CD8-positive, alpha-beta memory T cell (primary cell): ENCODE measurements around the gene DNA2. TPM values are rescaled to one million over a fixed set of nuclear protein-coding genes. Genes with fewer than 3 reads are reported as not detected.

ENCODE experiments used
- CTCF ChIA-PET: fragments of 350-600 bp; sonication (Branson Sonifier 250); formaldehyde crosslinking; loops from one replicate; lab custom pipeline; 2021; ENCODE audit warnings: antibody characterized with exemption; lab: Charles Lee
- POLR2A ChIA-PET: fragments of 350-600 bp; sonication (Branson Sonifier 250); formaldehyde crosslinking; loops from one replicate; lab custom pipeline; 2021; ENCODE audit warnings: antibody characterized with exemption; lab: Charles Lee
- DNase-seq, 5 donors: peaks; one replicate each; pipeline versions ENCODE4 v3.0.0 to v3.0.0-alpha.2; 2020 to 2022; ENCODE audit warnings: mixed read lengths in 1 of 5
- H3K27ac ChIP-seq: one replicate; pipeline ENCODE4 v1.7.0; 2013; ENCODE audit warnings: low read depth, mild to moderate bottlenecking, low read length, moderate library complexity
- H3K27me3 ChIP-seq: 2 replicates; pipeline ENCODE4 v1.7.0; 2013; ENCODE audit warnings: low read length, mild to moderate bottlenecking; ENCODE audit not compliant: insufficient read depth, poor library complexity, severe bottlenecking
- H3K36me3 ChIP-seq: 2 replicates; pipeline ENCODE4 v1.7.0; 2013; ENCODE audit warnings: mild to moderate bottlenecking, low read length, moderate library complexity; ENCODE audit not compliant: insufficient read depth
- H3K4me1 ChIP-seq: 2 replicates; pipeline ENCODE4 v1.7.0; 2013; ENCODE audit warnings: mild to moderate bottlenecking, low read length, moderate library complexity; ENCODE audit not compliant: insufficient read depth
- H3K4me3 ChIP-seq: 2 replicates; pipeline ENCODE4 v1.7.0; 2013; ENCODE audit warnings: mild to moderate bottlenecking, low read length
- H3K9me3 ChIP-seq: 2 replicates; pipeline ENCODE4 v1.7.0; 2013; ENCODE audit warnings: mild to moderate bottlenecking, low read length
- H3K27ac Mint-ChIP-seq, 8 donors: one replicate each; pipeline ENCODE4 v1.8.0; 2020 to 2021; ENCODE audit warnings: mixed read lengths in 8 of 8, mild to moderate bottlenecking in 6 of 8, inconsistent platforms in 3 of 8, moderate library complexity in 3 of 8
- H3K27me3 Mint-ChIP-seq, 2 donors: one replicate each; pipeline ENCODE4 v1.8.0; 2020 to 2021; ENCODE audit warnings: mixed read lengths in 2 of 2, mild to moderate bottlenecking in 1 of 2, moderate library complexity in 1 of 2
- H3K36me3 Mint-ChIP-seq, 3 donors: one replicate each; pipeline ENCODE4 v1.8.0; 2020 to 2021; ENCODE audit warnings: mixed read lengths in 3 of 3, inconsistent platforms in 1 of 3, mild to moderate bottlenecking in 1 of 3
- H3K4me1 Mint-ChIP-seq, 3 donors: one replicate each; pipeline ENCODE4 v1.8.0; 2020 to 2021; ENCODE audit warnings: mixed read lengths in 3 of 3, inconsistent platforms in 1 of 3, mild to moderate bottlenecking in 1 of 3
- H3K4me3 Mint-ChIP-seq, 7 donors: one replicate each; pipeline ENCODE4 v1.8.0; 2020 to 2021; ENCODE audit warnings: mixed read lengths in 7 of 7, mild to moderate bottlenecking in 6 of 7, moderate library complexity in 4 of 7, inconsistent platforms in 2 of 7
- H3K9me3 Mint-ChIP-seq, 5 donors: one replicate each; pipeline ENCODE4 v1.8.0; 2020 to 2022; ENCODE audit warnings: mixed read lengths in 5 of 5, mild to moderate bottlenecking in 3 of 5, moderate library complexity in 2 of 5, inconsistent platforms in 1 of 5
- polyA plus RNA-seq: library from polyadenylated mRNA; unstranded; fragments of 300-500 nt; fragmentation: Illumina TruSeq; gene quantifications from one replicate; pipeline ENCODE4 v1.2.3, GENCODE V29; 2021
- total RNA-seq, 2 experiments: library from RNA; stranded (reverse); gene quantifications; one replicate each; pipeline ENCODE4 v1.2.3, GENCODE V29; 2021

Gene DNA2
- total and polyA plus RNA-seq, 3 experiments from 2014 or later = 0.55 to 40.0 (median 37.3) TPM

GRCh38 chr10:68501691-68502090, 29.9 kb upstream of the DNA2 start:
- Mint-ChIP-seq H3K4me1 (no peaks in the 10 kb centered on the region), H3K27ac (no peak overlapping the region), H3K36me3 (peaks cover 10 to 54% (median 19%) of the 10 kb centered on the region in 3 donors), H3K4me3 (no peak overlapping the region), H3K9me3 (no peaks in the 10 kb centered on the region), H3K27me3 (peaks cover 0 to 2% of the 10 kb centered on the region in 2 donors)
- ChIA-PET POLR2A (no interaction called here), CTCF (no interaction called here)
- DNase-seq = no peak
- no peak overlapping the region for H3K4me3 ChIP-seq
- peaks cover 8% of the 10 kb centered on the region for H3K36me3 ChIP-seq
- no peaks in the 10 kb centered on the region for H3K4me1 ChIP-seq
- no peaks in the 10 kb centered on the region for H3K27me3 ChIP-seq
- H3K27ac ChIP-seq = no peak overlapping the region
- H3K9me3 ChIP-seq = no peaks in the 10 kb centered on the region

GRCh38 chr10:68499544-68499943, 27.8 kb upstream of the DNA2 start:
- no peaks in the 10 kb centered on the region for H3K27me3 ChIP-seq
- Mint-ChIP-seq H3K27me3 (peaks cover 0 to 2% of the 10 kb centered on the region in 2 donors), H3K9me3 (no peaks in the 10 kb centered on the region), H3K27ac (no peak overlapping the region), H3K4me1 (no peaks in the 10 kb centered on the region), H3K36me3 (peaks cover 10 to 51% (median 26%) of the 10 kb centered on the region in 3 donors), H3K4me3 (no peak overlapping the region)
- no peak for DNase-seq
- peaks cover 8% of the 10 kb centered on the region for H3K36me3 ChIP-seq
- no peaks in the 10 kb centered on the region for H3K9me3 ChIP-seq
- H3K27ac ChIP-seq = no peak overlapping the region
- no peaks in the 10 kb centered on the region for H3K4me1 ChIP-seq
- H3K4me3 ChIP-seq = no peak overlapping the region
- POLR2A ChIA-PET = no interaction called here
- CTCF ChIA-PET = no interaction called here

GRCh38 chr10:68496072-68496471, 24.3 kb upstream of the DNA2 start:
- Mint-ChIP-seq H3K27ac (peak overlapping the region in 2 of 8 donors; percentile 8 to 35), H3K9me3 (no peaks in the 10 kb centered on the region), H3K4me1 (peaks cover 0 to 1% (median 0%) of the 10 kb centered on the region in 3 donors), H3K27me3 (no peaks in the 10 kb centered on the region), H3K36me3 (peaks cover 10 to 50% (median 23%) of the 10 kb centered on the region in 3 donors), H3K4me3 (no peak overlapping the region)
- Histone ChIP-seq H3K27me3 (no peaks in the 10 kb centered on the region), H3K4me1 (no peaks in the 10 kb centered on the region), H3K4me3 (no peak overlapping the region), H3K9me3 (no peaks in the 10 kb centered on the region), H3K36me3 (peaks cover 8% of the 10 kb centered on the region), H3K27ac (no peak overlapping the region)
- no peak for DNase-seq
- ChIA-PET POLR2A (no interaction called here), CTCF (interaction anchor here (0.6 kb wide), 1 partner anchor 264 kb away, joined by 3 read pairs; no protein-coding TSS in a partner anchor)

GRCh38 chr10:68492118-68492517, 20.3 kb upstream of the DNA2 start:
- H3K27ac Mint-ChIP-seq = no peak overlapping the region
- peaks cover 6 to 59% (median 14%) of the 10 kb centered on the region in 3 donors for H3K36me3 Mint-ChIP-seq
- no peak overlapping the region for H3K27ac ChIP-seq
- ChIA-PET CTCF (no interaction called here), POLR2A (no interaction called here)
- no peaks in the 10 kb centered on the region for H3K27me3 ChIP-seq
- no peaks in the 10 kb centered on the region for H3K9me3 Mint-ChIP-seq
- peaks cover 4% of the 10 kb centered on the region for H3K36me3 ChIP-seq
- no peak for DNase-seq
- H3K9me3 ChIP-seq = no peaks in the 10 kb centered on the region
- no peak overlapping the region for H3K4me3 ChIP-seq
- H3K4me1 ChIP-seq = no peaks in the 10 kb centered on the region
- peaks cover 0 to 1% (median 0%) of the 10 kb centered on the region in 3 donors for H3K4me1 Mint-ChIP-seq
- no peak overlapping the region for H3K4me3 Mint-ChIP-seq
- H3K27me3 Mint-ChIP-seq = no peaks in the 10 kb centered on the region

- Histone ChIP-seq H3K27me3 (no peaks in the 10 kb centered on the region), H3K9me3 (no peaks in the 10 kb centered on the region), H3K36me3 (peaks cover 4% of the 10 kb centered on the region), H3K27ac (no peak overlapping the region), H3K4me3 (no peak overlapping the region), H3K4me1 (no peaks in the 10 kb centered on the region)
- no peak overlapping the region for H3K27ac Mint-ChIP-seq
- no peak overlapping the region for H3K4me3 Mint-ChIP-seq
- ChIA-PET POLR2A (no interaction called here), CTCF (no interaction called here)
- DNase-seq = no peak
- peaks cover 9 to 67% (median 9%) of the 10 kb centered on the region in 3 donors for H3K36me3 Mint-ChIP-seq
- no peaks in the 10 kb centered on the region for H3K9me3 Mint-ChIP-seq
- H3K4me1 Mint-ChIP-seq = peaks cover 0 to 1% (median 0%) of the 10 kb centered on the region in 3 donors
- H3K27me3 Mint-ChIP-seq = no peaks in the 10 kb centered on the region
Measured at GRCh38 chr10:68489919-68490318, 18.1 kb upstream of the DNA2 start.

GRCh38 chr10:68474021-68474420, 2.2 kb upstream of the DNA2 start:
- H3K27ac ChIP-seq = no peak overlapping the region
- ChIA-PET POLR2A (no interaction called here), CTCF (no interaction called here)
- peaks cover 0 to 4% (median 4%) of the 10 kb centered on the region in 3 donors for H3K36me3 Mint-ChIP-seq
- no peaks in the 10 kb centered on the region for H3K27me3 ChIP-seq
- no peaks in the 10 kb centered on the region for H3K36me3 ChIP-seq
- peak overlapping the region in 1 of 8 donors; percentile 81 for H3K27ac Mint-ChIP-seq
- peaks cover 6% of the 10 kb centered on the region for H3K4me1 ChIP-seq
- no peaks in the 10 kb centered on the region for H3K27me3 Mint-ChIP-seq
- no peak overlapping the region for H3K4me3 ChIP-seq
- H3K9me3 Mint-ChIP-seq = no peaks in the 10 kb centered on the region
- no peaks in the 10 kb centered on the region for H3K9me3 ChIP-seq
- no peak for DNase-seq
- peaks cover 10 to 31% (median 22%) of the 10 kb centered on the region in 3 donors for H3K4me1 Mint-ChIP-seq
- peak overlapping the region in 3 of 7 donors; percentile 45 to 82 (median 48) for H3K4me3 Mint-ChIP-seq

- no peaks in the 10 kb centered on the region for H3K27me3 Mint-ChIP-seq
- no peaks in the 10 kb centered on the region for H3K36me3 ChIP-seq
- peak overlapping the region; percentile 86 for H3K4me3 ChIP-seq
- peak overlapping the region in 5 of 8 donors; percentile 3 to 80 (median 37) for H3K27ac Mint-ChIP-seq
- H3K4me1 ChIP-seq = peaks cover 6% of the 10 kb centered on the region
- POLR2A ChIA-PET = no interaction called here
- H3K9me3 Mint-ChIP-seq = no peaks in the 10 kb centered on the region
- H3K4me3 Mint-ChIP-seq = peak overlapping the region; percentile 96 to 99 (median 97)
- no peak for DNase-seq
- CTCF ChIA-PET = interaction anchor here (1.1 kb wide), 1 partner anchor 16 kb away, joined by 3 read pairs; no protein-coding TSS in a partner anchor
- H3K9me3 ChIP-seq = no peaks in the 10 kb centered on the region
- no peaks in the 10 kb centered on the region for H3K27me3 ChIP-seq
- peaks cover 10 to 31% (median 22%) of the 10 kb centered on the region in 3 donors for H3K4me1 Mint-ChIP-seq
- H3K36me3 Mint-ChIP-seq = peaks cover 0 to 4% (median 0%) of the 10 kb centered on the region in 3 donors
- H3K27ac ChIP-seq = peak overlapping the region; percentile 74
Measured at GRCh38 chr10:68471063-68471585, 649 bp downstream of the DNA2 start.

GRCh38 chr10:68470300-68470699, 1.5 kb downstream of the DNA2 start:
- H3K27me3 Mint-ChIP-seq = no peaks in the 10 kb centered on the region
- ChIA-PET CTCF (no interaction called here), POLR2A (no interaction called here)
- no peak overlapping the region for H3K27ac Mint-ChIP-seq
- Histone ChIP-seq H3K9me3 (no peaks in the 10 kb centered on the region), H3K27me3 (no peaks in the 10 kb centered on the region), H3K27ac (peak overlapping the region; percentile 74), H3K36me3 (no peaks in the 10 kb centered on the region), H3K4me3 (no peak overlapping the region), H3K4me1 (peaks cover 6% of the 10 kb centered on the region)
- peaks cover 10 to 31% (median 22%) of the 10 kb centered on the region in 3 donors for H3K4me1 Mint-ChIP-seq
- H3K9me3 Mint-ChIP-seq = no peaks in the 10 kb centered on the region
- peaks cover 0 to 4% (median under 1%) of the 10 kb centered on the region in 3 donors for H3K36me3 Mint-ChIP-seq
- H3K4me3 Mint-ChIP-seq = peak overlapping the region; percentile 96 to 99 (median 97)
- no peak for DNase-seq
